Osteoblast (primary cell): ENCODE measurements around the gene PRG3. TPM values are rescaled to one million over a fixed set of nuclear protein-coding genes. Genes with fewer than 3 reads are reported as not detected.

Experiments used
- DNase-seq: peaks from one replicate; pipeline ENCODE4 v3.0.0; 2011; ENCODE audit warnings: low spot score, mixed read lengths; ENCODE audit not compliant: insufficient read length; ENCODE audit errors: missing footprints
- H2AFZ ChIP-seq: 2 replicates; pipeline ENCODE4 v1.6.0; 2011; ENCODE audit warnings: mild to moderate bottlenecking, low read length
- H3K27ac ChIP-seq: 2 replicates; pipeline ENCODE4 v1.5.1; 2011; ENCODE audit warnings: mild to moderate bottlenecking, low read depth, low read length, moderate library complexity
- H3K27me3 ChIP-seq: 2 replicates; pipeline ENCODE4 v1.6.0; 2012; ENCODE audit warnings: mild to moderate bottlenecking, control low read depth, inconsistent platforms, low read length, moderate library complexity; ENCODE audit not compliant: insufficient read depth
- H3K36me3 ChIP-seq: 2 replicates; pipeline ENCODE4 v1.5.1; 2011; ENCODE audit warnings: mild to moderate bottlenecking, low read length, control low read depth, moderate library complexity; ENCODE audit not compliant: insufficient read depth
- H3K4me1 ChIP-seq: 2 replicates; pipeline ENCODE4 v1.5.1; 2011; ENCODE audit warnings: mild to moderate bottlenecking, low read length, control low read depth, moderate library complexity; ENCODE audit not compliant: insufficient read depth
- H3K4me2 ChIP-seq: 2 replicates; pipeline ENCODE4 v1.6.0; 2011; ENCODE audit warnings: mild to moderate bottlenecking, low read length; ENCODE audit not compliant: insufficient read depth
- H3K4me3 ChIP-seq: fragments of 200-600 bp; sonication (generic); 3 replicates; pipeline ENCODE4 v1.5.1; 2012; ENCODE audit warnings: mild to moderate bottlenecking, low read length, inconsistent platforms; ENCODE audit not compliant: insufficient read depth
- H3K79me2 ChIP-seq: 2 replicates; pipeline ENCODE4 v1.6.0; 2012; ENCODE audit warnings: mild to moderate bottlenecking, low read length, control low read depth, inconsistent platforms; ENCODE audit not compliant: insufficient read depth
- H3K9me3 ChIP-seq: 2 replicates; pipeline ENCODE4 v1.5.1; 2011; ENCODE audit warnings: low read depth, low read length, control low read depth
- H4K20me1 ChIP-seq: 2 replicates; pipeline ENCODE4 v1.6.0; 2012; ENCODE audit warnings: mild to moderate bottlenecking, low read length, control low read depth; ENCODE audit not compliant: insufficient read depth
- CTCF ChIP-seq: IDR thresholded peaks from 2 replicates; pipeline ENCODE4 v1.5.1; 2011; ENCODE audit warnings: mild to moderate bottlenecking, low read depth, low read length, moderate library complexity; ENCODE audit errors: extremely low read depth
- total RNA-seq: library from RNA; depleted of rRNA; stranded (reverse); fragments of >200 nt; gene quantifications from 2 replicates; pipeline ENCODE4 v1.2.3, GENCODE V29; 2012

PRG3 gene
- total RNA-seq, 1 donor, result not detected

GRCh38 chr11:57387289-57388030 is 6.5 kb upstream of the PRG3 start:
- Histone ChIP-seq H3K36me3 (no peaks in the 10 kb centered on the region), H3K4me3 (no peak overlapping the region), H2AFZ (no peak overlapping the region), H3K79me2 (no peaks in the 10 kb centered on the region), H3K4me1 (no peaks in the 10 kb centered on the region), H3K9me3 (no peaks in the 10 kb centered on the region), H3K4me2 (no peak overlapping the region), H4K20me1 (no peaks in the 10 kb centered on the region), H3K27me3 (peaks cover 10% of the 10 kb centered on the region), H3K27ac (no peak overlapping the region)
- DNase-seq, result no peak
- peak; percentile 5 for TF ChIP-seq CTCF

- H3K27me3 ChIP-seq, result peaks cover 10% of the 10 kb centered on the region
- no peaks in the 10 kb centered on the region for H3K9me3 ChIP-seq
- no peaks in the 10 kb centered on the region for H3K79me2 ChIP-seq
- H3K36me3 ChIP-seq, result no peaks in the 10 kb centered on the region
- no peaks in the 10 kb centered on the region for H3K4me1 ChIP-seq
- no peaks in the 10 kb centered on the region for H4K20me1 ChIP-seq
- no peak for DNase-seq
- no peak overlapping the region for H2AFZ ChIP-seq
- no peak overlapping the region for H3K4me2 ChIP-seq
- no peak for TF ChIP-seq CTCF
- no peak overlapping the region for H3K4me3 ChIP-seq
- H3K27ac ChIP-seq, result no peak overlapping the region
Measured at GRCh38 chr11:57386178-57386940, 5.4 kb upstream of the PRG3 start.

GRCh38 chr11:57379732-57380131 is 1.2 kb downstream of the PRG3 start:
- Histone ChIP-seq H3K4me3 (no peak overlapping the region), H3K9me3 (no peaks in the 10 kb centered on the region), H3K27ac (no peak overlapping the region), H3K36me3 (no peaks in the 10 kb centered on the region), H3K4me2 (no peak overlapping the region), H3K27me3 (no peaks in the 10 kb centered on the region), H2AFZ (no peak overlapping the region), H4K20me1 (no peaks in the 10 kb centered on the region), H3K79me2 (no peaks in the 10 kb centered on the region), H3K4me1 (no peaks in the 10 kb centered on the region)
- no peak for DNase-seq
- TF ChIP-seq CTCF, result no peak

GRCh38 chr11:57378186-57378585 is 2.8 kb downstream of the PRG3 start:
- Histone ChIP-seq H3K4me3 (no peak overlapping the region), H3K27ac (no peak overlapping the region), H2AFZ (no peak overlapping the region), H3K27me3 (no peaks in the 10 kb centered on the region), H3K36me3 (no peaks in the 10 kb centered on the region), H4K20me1 (no peaks in the 10 kb centered on the region), H3K4me2 (no peak overlapping the region), H3K9me3 (no peaks in the 10 kb centered on the region), H3K4me1 (no peaks in the 10 kb centered on the region), H3K79me2 (no peaks in the 10 kb centered on the region)
- no peak for DNase-seq
- no peak for TF ChIP-seq CTCF
